ENCODE results near the gene MAPKAP1. TPM values are rescaled to one million over a fixed set of nuclear protein-coding genes. Genes with fewer than 3 reads are reported as not detected.

The MAPKAP1 gene
- total and polyA plus RNA-seq, 2 of the 13 experiments (the other 11 are each of a cell fraction or from before 2014, with no cell fraction given): 45.0 to 64.3 TPM

- TF ChIP-seq ELF3 (CRISPR knock-in tag; IDR thresholded peaks at IDR 0.05) (no peak), DR1 (CRISPR knock-in tag; IDR thresholded peaks at IDR 0.05) (no peak), MEF2D (CRISPR knock-in tag; IDR thresholded peaks at IDR 0.05) (no peak), DPF2 (CRISPR knock-in tag; IDR thresholded peaks at IDR 0.05; ENCODE audit: borderline replicate concordance, low read depth) (no peak), CAMTA2 (CRISPR knock-in tag; IDR thresholded peaks at IDR 0.05; ENCODE audit: borderline replicate concordance) (no peak), ZSCAN12 (CRISPR knock-in tag; IDR thresholded peaks at IDR 0.05) (no peak), ZNF234 (CRISPR knock-in tag; conservative IDR thresholded peaks at IDR 0.05) (no peak), FUBP1 (CRISPR knock-in tag; IDR thresholded peaks at IDR 0.05; ENCODE audit: borderline replicate concordance) (no peak), ZNF652 (CRISPR knock-in tag; IDR thresholded peaks at IDR 0.05; ENCODE audit: borderline replicate concordance, low read depth) (no peak), NFATC3 (CRISPR knock-in tag; IDR thresholded peaks at IDR 0.05) (no peak), ZNF44 (CRISPR knock-in tag; IDR thresholded peaks at IDR 0.05) (no peak), ZNF530 (CRISPR knock-in tag; IDR thresholded peaks at IDR 0.05; ENCODE audit: low read depth) (no peak), TCF7 (IDR thresholded peaks at IDR 0.05; ENCODE audit: low read depth) (no peak), HMGXB4 (CRISPR knock-in tag; IDR thresholded peaks at IDR 0.05; ENCODE audit: borderline replicate concordance in 1 of 2, low read depth in 1 of 2) (no peak), KDM6A (CRISPR knock-in tag; IDR thresholded peaks at IDR 0.05; ENCODE audit: low read depth) (no peak), HINFP (CRISPR knock-in tag; IDR thresholded peaks at IDR 0.05; ENCODE audit: low read depth) (no peak), HOXA5 (CRISPR knock-in tag; IDR thresholded peaks at IDR 0.05) (no peak), ZNF546 (CRISPR knock-in tag; conservative IDR thresholded peaks at IDR 0.05) (no peak)
- Histone ChIP-seq H3K4me3 (replicated peaks in 1 of 3; ENCODE audit: insufficient read depth in 1 of 3, low read depth in 2 of 3, low read length in 3 of 3) (no peak overlapping the region), H3K79me2 (ENCODE audit: insufficient read depth, low read length) (no peaks in the 10 kb centered on the region), H4K20me1 (ENCODE audit: insufficient read depth, low read length) (no peaks in the 10 kb centered on the region), H3K9me3 (ENCODE audit: low read length) (peaks cover 7% of the 10 kb centered on the region; the same call in 1 of the 2 replicates), H3K27me3 (ENCODE audit: control insufficient read depth in 1 of 2, insufficient read depth in 2 of 2, low read length in 2 of 2) (no peaks in the 10 kb centered on the region), H3K4me2 (ENCODE audit: low read depth, low read length) (no peak overlapping the region), H3K27ac (ENCODE audit: extremely low read length, insufficient read depth, low read length) (no peak overlapping the region), H3K9ac (ENCODE audit: insufficient read depth, low read depth, low read length) (no peak overlapping the region), H3K36me3 (replicated peaks in 1 of 2; ENCODE audit: control insufficient read depth in 1 of 2, insufficient read depth in 2 of 2, low read length in 2 of 2) (peaks cover 0 to 1% of the 10 kb centered on the region in 2 experiments; a peak in 2 of 5 replicates), H2AFZ (ENCODE audit: low read length) (no peak overlapping the region), H3K4me1 (ENCODE audit: insufficient read depth, low read length) (peaks cover 10% of the 10 kb centered on the region; the same call in 1 of the 2 replicates)
- intact Hi-C loops (cut with micrococcal nuclease; ENCODE audit: unreplicated experiment) (no loop called here), in situ Hi-C loops (cut with HindIII; ENCODE audit: extremely low pct_ligation_motif_present, low pct_unique_long_range_greater_than_20kb) (no loop called here)
- DNase-seq (ENCODE audit: low spot score): no peak
- ChIA-PET CTCF (ENCODE audit: low intra/inter-chr PET ratio, low total read pairs) (no interaction called here), POLR2A (no interaction called here)
- WGBS (ENCODE audit: low lambda C conversion rate): 87% methylated on average over 8 of the region's 8 CpGs
- no peak for FAIRE-seq
- no TSS peak for BruUV-seq (replicated peaks)
- no peak for ATAC-seq
Observed at GRCh38 chr9:125460883-125461635, 245.9 kb downstream of the MAPKAP1 start.

All from HepG2 (cell line).